Muscle of leg (tissue), 11 donors: ENCODE measurements around the gene COPS8. TPM values are rescaled to one million over a fixed set of nuclear protein-coding genes. Genes with fewer than 3 reads are reported as not detected.
A peak's percentile ranks its signal among the peaks of the same experiment; 100 is the strongest.

Experiments
- DNase-seq: peaks from one replicate; pipeline ENCODE4 v3.0.0; 2013
- H3K27ac ChIP-seq: one replicate; pipeline ENCODE4 v1.5.1; 2013; ENCODE audit warnings: mild to moderate bottlenecking, low read length, control low read depth
- H3K27me3 ChIP-seq: one replicate; pipeline ENCODE4 v1.6.1; 2013; ENCODE audit warnings: low read length; ENCODE audit not compliant: control insufficient read depth, insufficient read depth
- H3K36me3 ChIP-seq: one replicate; pipeline ENCODE4 v1.6.1; 2013; ENCODE audit warnings: low read length; ENCODE audit not compliant: control insufficient read depth, insufficient read depth
- H3K4me1 ChIP-seq: one replicate; pipeline ENCODE4 v1.6.1; 2013; ENCODE audit warnings: low read length; ENCODE audit not compliant: control insufficient read depth, insufficient read depth
- H3K4me3 ChIP-seq: one replicate; pipeline ENCODE4 v1.5.1; 2013; ENCODE audit warnings: low read length, control low read depth
- H3K9me3 ChIP-seq: replicated peaks from 2 replicates; pipeline ENCODE4 v1.6.1; 2013; ENCODE audit warnings: low read depth, low read length; ENCODE audit not compliant: control insufficient read depth
- WGBS: methylation state at CpG from one replicate; pipeline ENCODE4 v1.1.5; 2013; ENCODE audit warnings: missing lambda C conversion rate; ENCODE audit not compliant: insufficient coverage; 5-methylcytosine and 5-hydroxymethylcytosine counted together
- polyA plus RNA-seq, 8 donors: library from polyadenylated mRNA; unstranded; fragments of 120-200 nt; gene quantifications; one replicate each; pipeline versions ENCODE4 v1.2.1 to v1.2.3, GENCODE V29; 2013; ENCODE audit warnings: inconsistent platforms in 1 of 8, low replicate concordance in 1 of 8; ENCODE audit not compliant: insufficient read length in 8 of 8, insufficient read depth in 1 of 8
- total RNA-seq: library from RNA; stranded (reverse); fragments of 120-200 nt; gene quantifications from one replicate; pipeline ENCODE4 v1.2.4, GENCODE V29; 2013

COPS8 gene
- total and polyA plus RNA-seq, 9 donors, result 49.9 to 58.0 (median 55.7) TPM

DNA sequence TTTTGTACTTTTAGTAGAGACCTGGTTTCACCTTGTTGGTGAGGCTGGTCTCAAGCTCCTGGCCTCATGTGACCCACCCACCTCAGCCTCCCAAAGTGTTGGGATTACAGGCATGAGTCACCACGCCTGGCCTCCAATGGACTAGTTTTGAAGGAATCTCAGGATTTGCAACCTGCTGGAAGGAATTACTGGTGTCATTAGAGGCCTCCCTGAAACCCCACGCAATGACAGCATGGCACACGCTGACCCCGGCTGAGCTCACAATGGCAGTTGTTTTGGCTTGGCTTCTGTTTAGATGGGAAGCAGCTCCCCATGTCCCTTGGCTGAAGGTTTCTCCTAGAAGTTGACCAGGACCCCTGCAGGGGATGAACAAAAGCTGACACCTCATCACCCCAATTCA lies 23.1 kb upstream of the COPS8 start:
- 74% methylated on average over 3 of the region's 4 CpGs for WGBS

DNA sequence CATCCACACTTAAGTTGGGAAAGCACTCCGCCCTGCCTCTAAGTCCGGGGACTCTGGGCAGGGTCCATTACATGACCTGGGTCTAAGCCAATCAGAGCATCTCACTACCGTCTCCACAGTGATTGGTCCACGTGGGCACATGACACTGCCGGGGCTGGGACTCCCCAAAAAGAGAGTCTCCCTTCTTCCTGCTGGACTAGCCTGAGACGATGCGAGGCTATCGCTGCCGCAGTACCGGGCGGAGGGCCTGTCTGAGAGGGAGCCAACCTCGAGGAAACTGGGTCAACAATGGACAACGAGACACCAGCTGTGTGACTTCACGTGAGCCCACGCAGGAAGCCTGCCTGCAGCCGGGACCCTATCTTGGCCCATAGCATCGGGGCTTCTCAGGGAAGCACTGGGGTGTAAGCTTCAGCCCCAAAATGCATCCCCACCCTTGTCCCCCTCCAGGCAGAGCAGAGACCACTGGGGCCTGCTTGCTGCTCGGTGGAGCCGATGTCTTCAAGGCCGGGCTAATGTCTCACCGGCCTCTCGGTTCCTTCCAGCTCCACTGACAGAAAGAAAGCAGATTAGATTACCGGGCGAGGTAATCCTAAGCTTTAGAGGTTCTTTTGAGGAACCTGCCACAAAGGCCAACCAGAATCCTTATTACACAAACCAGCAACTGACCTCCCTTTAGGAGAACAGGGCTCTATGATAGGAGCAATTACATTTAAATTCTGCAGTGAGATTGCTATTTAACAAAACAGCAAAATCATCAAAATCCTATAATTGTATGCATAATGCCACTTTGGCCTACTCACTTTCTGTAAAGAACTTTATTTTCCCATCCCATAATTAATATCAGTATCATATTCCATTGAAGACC lies 21.3 kb upstream of the COPS8 start:
- no peaks in the 10 kb centered on the region for H3K9me3 ChIP-seq
- WGBS, result 84% methylated on average over 16 of the region's 24 CpGs
- H3K4me3 ChIP-seq, result no peak overlapping the region
- no peaks in the 10 kb centered on the region for H3K27me3 ChIP-seq
- no peaks in the 10 kb centered on the region for H3K36me3 ChIP-seq
- peaks cover 12% of the 10 kb centered on the region for H3K4me1 ChIP-seq
- no peak overlapping the region for H3K27ac ChIP-seq
- no peak for DNase-seq

More for the DNA sequence above, 23.1 kb upstream of the COPS8 start:
- no peak overlapping the region for H3K27ac ChIP-seq
- H3K9me3 ChIP-seq, result no peaks in the 10 kb centered on the region
- H3K27me3 ChIP-seq, result peaks cover 3% of the 10 kb centered on the region
- peaks cover 17% of the 10 kb centered on the region for H3K4me1 ChIP-seq
- H3K36me3 ChIP-seq, result no peaks in the 10 kb centered on the region
- H3K4me3 ChIP-seq, result no peak overlapping the region
- DNase-seq, result no peak

DNA sequence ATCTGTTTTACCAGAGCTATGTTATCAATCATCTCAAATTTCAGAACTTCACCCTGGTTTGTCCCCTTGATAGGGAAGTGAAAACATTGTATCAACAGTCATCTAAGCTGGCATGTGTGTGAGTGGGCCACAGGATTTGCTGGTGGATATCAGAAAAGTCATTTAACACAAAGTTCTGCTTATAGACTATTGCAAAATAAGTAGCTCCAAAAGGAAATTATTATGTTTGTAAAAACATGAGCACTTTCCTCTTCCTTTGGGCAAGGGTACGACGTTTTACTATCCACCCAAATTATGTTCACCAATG lies 20.7 kb upstream of the COPS8 start:
- no peak overlapping the region for H3K27ac ChIP-seq
- DNase-seq, result no peak
- H3K4me3 ChIP-seq, result no peak overlapping the region
- no peaks in the 10 kb centered on the region for H3K27me3 ChIP-seq
- peaks cover 6% of the 10 kb centered on the region for H3K4me1 ChIP-seq
- no CpG with 5 or more reads among the region's 2 CpGs for WGBS
- H3K36me3 ChIP-seq, result no peaks in the 10 kb centered on the region
- no peaks in the 10 kb centered on the region for H3K9me3 ChIP-seq

DNA sequence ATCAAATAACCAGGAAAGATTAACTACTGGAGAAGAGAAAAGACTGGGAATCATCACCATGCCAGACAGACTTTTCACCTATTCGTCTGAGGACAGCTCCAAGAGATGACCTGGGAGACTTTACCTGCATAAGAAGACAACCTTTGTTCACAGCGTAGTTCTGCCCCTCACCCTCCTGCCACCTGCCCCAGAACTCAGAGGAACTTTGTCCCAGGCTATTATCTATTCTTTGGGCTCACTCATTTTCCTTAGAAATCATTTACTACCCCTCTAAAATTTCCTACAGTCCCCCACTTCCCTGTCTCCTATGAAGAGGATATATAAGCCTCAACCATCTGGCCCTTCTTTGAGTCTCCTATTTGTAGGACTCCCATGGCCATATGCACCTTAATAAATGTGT lies 19.3 kb upstream of the COPS8 start:
- no peaks in the 10 kb centered on the region for H3K27me3 ChIP-seq
- DNase-seq, result no peak
- WGBS, result 94% methylated on average over 2 of the region's 2 CpGs
- no peaks in the 10 kb centered on the region for H3K36me3 ChIP-seq
- no peak overlapping the region for H3K27ac ChIP-seq
- H3K4me3 ChIP-seq, result no peak overlapping the region
- H3K9me3 ChIP-seq, result no peaks in the 10 kb centered on the region
- no peaks in the 10 kb centered on the region for H3K4me1 ChIP-seq

DNA sequence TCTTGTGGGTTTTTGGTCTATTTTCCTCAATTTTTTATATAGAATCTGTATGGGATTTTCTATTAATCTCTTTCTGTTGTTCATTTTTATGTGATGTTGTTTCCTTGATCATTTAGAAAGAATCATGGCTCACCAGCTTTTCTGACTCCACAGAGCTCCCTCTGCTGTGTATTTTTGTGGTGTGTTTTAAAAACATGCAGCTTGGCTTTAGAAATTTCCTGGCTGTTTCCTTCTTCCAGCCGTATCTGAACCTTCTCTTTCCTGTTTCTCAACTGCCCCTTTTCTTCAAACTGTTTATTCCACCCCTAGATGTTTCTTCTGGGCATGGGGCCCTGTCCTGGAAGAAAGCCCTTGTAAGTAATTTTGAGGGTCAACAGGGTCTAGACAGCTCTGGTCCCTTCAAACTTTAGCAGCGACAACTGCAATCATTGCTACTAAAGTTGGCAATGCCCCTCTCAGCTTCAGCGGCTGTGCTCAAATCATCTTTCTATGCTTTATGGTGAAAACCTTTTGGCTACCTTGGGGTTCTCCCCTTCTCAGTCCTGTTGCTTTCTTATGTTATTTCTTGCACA lies 17.6 kb upstream of the COPS8 start:
- Histone ChIP-seq H3K4me3 (no peak overlapping the region), H3K27me3 (no peaks in the 10 kb centered on the region), H3K27ac (no peak overlapping the region), H3K36me3 (no peaks in the 10 kb centered on the region), H3K9me3 (no peaks in the 10 kb centered on the region), H3K4me1 (no peaks in the 10 kb centered on the region)
- DNase-seq, result peak; percentile 48
- WGBS, result 100% methylated on average over 2 of the region's 3 CpGs

DNA sequence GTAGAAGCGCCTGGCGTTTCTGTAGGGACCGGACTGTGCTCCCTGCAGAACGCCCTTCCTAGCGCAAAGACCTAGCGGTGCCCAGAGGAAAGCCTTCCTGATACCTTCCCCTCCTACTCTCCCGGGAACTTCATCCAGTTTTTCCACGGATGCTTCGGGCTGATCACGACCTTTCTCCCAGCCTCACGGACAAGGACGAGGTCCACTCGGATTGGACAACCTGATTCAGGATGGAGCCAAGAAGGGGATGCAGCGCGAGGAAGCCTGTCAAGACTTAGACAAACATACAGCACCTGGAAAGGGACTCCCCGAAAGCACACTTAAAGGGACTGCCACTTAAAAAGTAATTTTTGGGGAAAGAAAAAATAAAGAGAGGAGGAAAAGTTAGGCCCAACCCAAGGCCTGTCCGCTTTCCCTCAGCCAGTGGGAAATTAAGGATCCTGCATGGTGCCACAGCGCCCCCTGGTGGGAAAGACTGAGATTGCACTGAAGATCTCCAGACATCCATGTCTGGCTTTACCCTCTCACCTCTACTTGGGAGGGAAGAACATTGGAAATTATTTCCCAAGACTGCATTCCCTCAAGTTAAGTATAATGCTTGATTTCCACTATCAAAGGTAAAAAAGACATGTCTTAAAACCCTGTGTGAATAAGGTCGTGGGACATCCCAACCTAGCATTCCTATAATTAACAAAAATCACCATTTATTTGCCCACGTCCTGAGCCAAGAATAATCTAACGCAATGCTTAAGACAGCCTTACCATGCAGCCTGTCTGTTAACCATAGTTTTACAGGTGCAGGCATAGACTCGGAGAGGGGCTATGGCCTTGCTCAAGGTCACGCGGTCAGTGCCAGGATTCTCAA lies 13.4 kb upstream of the COPS8 start:
- Histone ChIP-seq H3K36me3 (no peaks in the 10 kb centered on the region), H3K4me3 (no peak overlapping the region), H3K27ac (no peak overlapping the region), H3K27me3 (no peaks in the 10 kb centered on the region), H3K9me3 (no peaks in the 10 kb centered on the region), H3K4me1 (peaks cover 4% of the 10 kb centered on the region)
- peak; percentile 71 for DNase-seq
- WGBS, result 85% methylated on average over 21 of the region's 24 CpGs

DNA sequence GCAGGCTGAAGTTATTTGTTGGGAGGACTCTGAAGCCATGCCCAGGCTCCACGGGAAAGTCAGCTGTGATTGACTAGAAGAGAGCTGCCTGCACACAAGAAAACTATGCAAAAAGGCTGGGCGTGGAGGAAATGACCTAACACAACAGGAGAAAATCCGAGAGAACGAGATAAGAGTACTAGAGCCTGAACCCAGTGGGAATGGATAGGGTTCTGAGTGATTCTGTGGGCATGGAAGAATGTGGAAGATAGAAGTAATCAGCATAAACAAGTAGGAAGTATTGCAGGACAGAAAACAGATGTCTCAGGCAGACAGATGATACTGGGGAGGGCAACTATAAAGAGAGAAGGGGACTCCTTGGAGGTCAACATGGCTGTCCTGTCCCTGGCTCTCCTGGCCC lies 12.1 kb upstream of the COPS8 start:
- no peak overlapping the region for H3K27ac ChIP-seq
- 44% methylated on average over 4 of the region's 4 CpGs for WGBS

DNA sequence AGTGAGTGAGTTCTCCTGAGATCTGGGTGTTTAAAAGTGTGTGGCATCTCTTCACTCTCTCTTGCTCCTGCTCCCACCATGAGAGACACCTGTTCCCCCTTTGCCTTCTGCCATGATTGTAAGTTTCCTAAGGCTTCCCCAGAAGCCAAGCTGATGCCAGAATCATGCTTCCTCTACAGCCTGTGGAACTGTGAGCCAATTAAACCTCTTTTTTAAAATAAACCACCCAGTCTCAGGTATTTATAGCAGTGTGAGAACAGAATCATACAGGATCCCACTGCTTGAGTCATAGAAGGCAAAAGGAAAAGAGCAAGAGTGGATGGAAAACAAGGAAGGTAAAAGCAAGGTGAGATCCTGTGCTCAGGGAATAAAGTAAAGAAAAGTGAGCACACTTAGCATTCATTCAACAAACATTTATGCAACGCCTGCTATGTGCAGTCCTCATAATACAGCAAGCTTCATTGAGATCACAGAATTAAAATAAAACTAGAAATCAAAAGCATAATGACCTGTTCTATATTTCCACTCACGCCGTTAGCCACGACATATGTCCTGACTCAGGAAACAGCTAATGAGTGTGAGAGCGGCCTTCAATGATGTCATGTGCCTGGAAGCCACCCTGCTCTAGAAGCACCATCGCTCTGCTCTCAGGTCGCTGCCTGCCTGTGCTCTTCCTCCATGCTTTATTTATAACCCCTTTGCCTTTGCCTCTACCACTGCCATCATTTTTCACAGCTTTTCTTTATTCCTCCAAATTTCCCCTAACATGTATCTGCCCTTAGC lies 11.3 kb upstream of the COPS8 start:
- no peak overlapping the region for H3K4me3 ChIP-seq
- no peaks in the 10 kb centered on the region for H3K36me3 ChIP-seq
- H3K4me1 ChIP-seq, result peaks cover 4% of the 10 kb centered on the region
- no peaks in the 10 kb centered on the region for H3K27me3 ChIP-seq
- peak overlapping the region; percentile 21 for H3K27ac ChIP-seq
- WGBS, result 41% methylated on average over 6 of the region's 7 CpGs
- DNase-seq, result no peak
- no peaks in the 10 kb centered on the region for H3K9me3 ChIP-seq

More for the DNA sequence above, 12.1 kb upstream of the COPS8 start:
- Histone ChIP-seq H3K36me3 (no peaks in the 10 kb centered on the region), H3K9me3 (no peaks in the 10 kb centered on the region), H3K27me3 (no peaks in the 10 kb centered on the region), H3K4me3 (no peak overlapping the region), H3K4me1 (peaks cover 4% of the 10 kb centered on the region)
- DNase-seq, result no peak

DNA sequence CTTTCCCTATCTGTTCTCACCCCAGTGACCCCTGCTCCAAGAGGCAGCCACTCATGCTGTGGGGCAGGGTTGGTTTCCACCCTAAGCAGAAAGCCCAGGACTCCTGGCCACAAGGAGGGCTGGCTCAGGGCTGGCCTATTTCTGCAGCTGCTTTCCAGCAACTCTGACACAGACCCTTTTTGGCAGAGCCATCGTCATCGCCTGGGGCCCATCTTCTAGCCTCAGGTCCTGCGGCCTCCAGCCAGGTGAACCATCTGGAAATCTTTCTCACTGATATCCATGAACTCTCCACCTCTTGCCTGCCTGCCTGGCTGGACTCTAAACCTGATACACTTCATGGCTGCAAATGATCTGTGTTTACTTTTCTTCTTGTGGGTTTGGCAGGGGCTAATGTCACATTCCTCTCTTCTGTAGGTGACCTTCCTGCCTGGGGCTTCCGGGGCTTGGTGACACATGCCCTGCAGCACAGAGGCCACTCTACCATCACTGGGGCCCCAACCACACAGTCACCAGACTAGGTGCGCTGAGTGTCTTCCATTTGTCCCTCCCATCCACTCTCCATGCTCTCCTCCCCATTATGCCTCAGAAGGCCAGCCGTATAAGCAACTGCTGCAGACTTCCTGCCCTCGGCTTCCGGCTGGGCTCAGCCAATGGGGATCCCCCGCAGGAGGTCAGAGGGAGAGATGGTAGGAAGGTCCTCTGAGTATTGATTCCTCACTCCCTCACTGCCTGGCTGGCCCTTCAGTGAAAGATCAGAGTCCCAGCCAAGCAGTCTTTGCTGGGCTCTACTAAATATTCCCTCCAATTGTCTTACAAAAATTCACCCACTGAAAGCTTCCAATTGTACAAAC lies 9.7 kb upstream of the COPS8 start:
- H3K27ac ChIP-seq, result peak overlapping the region; percentile 33
- H3K27me3 ChIP-seq, result no peaks in the 10 kb centered on the region
- 75% methylated on average over 3 of the region's 9 CpGs for WGBS
- H3K4me1 ChIP-seq, result peaks cover 4% of the 10 kb centered on the region
- no peaks in the 10 kb centered on the region for H3K36me3 ChIP-seq
- DNase-seq, result no peak
- no peaks in the 10 kb centered on the region for H3K9me3 ChIP-seq
- no peak overlapping the region for H3K4me3 ChIP-seq
